ENCODE results near the gene ICAM5.

- TF ChIP-seq CTCF (IDR thresholded peaks at IDR 0.05): no peak
- TF ChIP-seq POLR2A (IDR thresholded peaks at IDR 0.05): no peak
Observed at GRCh38 chr19:10289167-10289835, 451 bp upstream of the ICAM5 start.
